ENCODE results near the gene LMX1A.

LMX1A gene

DNA sequence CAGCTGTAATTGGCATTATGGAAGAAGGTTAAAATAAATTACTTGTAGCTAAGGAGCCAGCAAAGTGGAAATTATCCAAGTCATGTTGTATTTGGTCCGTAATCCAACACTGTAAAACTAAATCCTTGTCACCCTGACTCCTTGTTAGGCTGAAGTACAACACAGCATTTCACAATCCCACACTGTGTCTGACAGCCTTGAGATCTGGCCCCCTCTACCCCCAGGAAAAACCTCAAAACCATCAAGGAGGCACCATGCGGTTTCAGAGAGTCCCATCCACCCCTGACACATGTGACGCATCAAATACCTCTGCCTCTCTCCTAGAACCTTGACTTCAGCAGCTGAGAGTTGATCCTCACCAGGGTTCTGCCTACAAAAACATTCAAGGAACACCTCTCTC is 41.0 kb downstream of the LMX1A start:
- H3K27ac Mint-ChIP-seq: peak overlapping the region; percentile 26
- H3K27me3 Mint-ChIP-seq (ENCODE audit: low read depth, poor library complexity): no peaks in the 10 kb centered on the region
- peaks cover 9% of the 10 kb centered on the region for H3K9me3 Mint-ChIP-seq
- TF ChIP-seq, protein P1, sequence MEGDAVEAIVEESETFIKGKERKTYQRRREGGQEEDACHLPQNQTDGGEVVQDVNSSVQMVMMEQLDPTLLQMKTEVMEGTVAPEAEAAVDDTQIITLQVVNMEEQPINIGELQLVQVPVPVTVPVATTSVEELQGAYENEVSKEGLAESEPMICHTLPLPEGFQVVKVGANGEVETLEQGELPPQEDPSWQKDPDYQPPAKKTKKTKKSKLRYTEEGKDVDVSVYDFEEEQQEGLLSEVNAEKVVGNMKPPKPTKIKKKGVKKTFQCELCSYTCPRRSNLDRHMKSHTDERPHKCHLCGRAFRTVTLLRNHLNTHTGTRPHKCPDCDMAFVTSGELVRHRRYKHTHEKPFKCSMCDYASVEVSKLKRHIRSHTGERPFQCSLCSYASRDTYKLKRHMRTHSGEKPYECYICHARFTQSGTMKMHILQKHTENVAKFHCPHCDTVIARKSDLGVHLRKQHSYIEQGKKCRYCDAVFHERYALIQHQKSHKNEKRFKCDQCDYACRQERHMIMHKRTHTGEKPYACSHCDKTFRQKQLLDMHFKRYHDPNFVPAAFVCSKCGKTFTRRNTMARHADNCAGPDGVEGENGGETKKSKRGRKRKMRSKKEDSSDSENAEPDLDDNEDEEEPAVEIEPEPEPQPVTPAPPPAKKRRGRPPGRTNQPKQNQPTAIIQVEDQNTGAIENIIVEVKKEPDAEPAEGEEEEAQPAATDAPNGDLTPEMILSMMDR (IDR thresholded peaks at IDR 0.05): no peak
- DNase-seq: no peak
- H3K4me3 Mint-ChIP-seq: no peak overlapping the region
- peaks cover 34% of the 10 kb centered on the region for H3K4me1 Mint-ChIP-seq
- no peaks in the 10 kb centered on the region for H3K36me3 Mint-ChIP-seq (ENCODE audit: low read depth)

DNA sequence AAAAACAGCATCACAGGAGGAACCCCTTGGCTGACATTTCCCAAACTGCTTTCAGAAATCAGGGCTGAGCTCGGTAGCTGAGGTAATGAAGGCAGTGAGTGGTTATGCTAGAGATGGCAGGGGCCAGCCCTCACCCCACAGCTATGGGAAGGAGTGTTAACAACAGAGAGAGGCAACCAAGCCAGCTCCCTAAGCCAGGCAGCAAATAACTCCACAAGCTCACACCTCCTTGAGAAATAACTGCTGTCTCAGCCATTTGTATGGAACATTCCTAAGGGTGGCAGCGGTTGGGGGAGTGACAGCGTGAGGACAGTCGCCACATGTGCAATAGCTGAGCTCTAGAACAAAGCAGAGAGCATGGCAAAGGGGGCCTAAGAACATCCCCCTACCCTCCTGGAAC is 42.6 kb downstream of the LMX1A start:
- peaks cover 8% of the 10 kb centered on the region for H3K27me3 Mint-ChIP-seq (ENCODE audit: low read depth, poor library complexity)
- H3K4me1 Mint-ChIP-seq: peaks cover 32% of the 10 kb centered on the region
- no peak for DNase-seq
- H3K36me3 Mint-ChIP-seq (ENCODE audit: low read depth): no peaks in the 10 kb centered on the region
- peaks cover 9% of the 10 kb centered on the region for H3K9me3 Mint-ChIP-seq
- TF ChIP-seq, protein P1 (IDR thresholded peaks at IDR 0.05): no peak
- no peak overlapping the region for H3K27ac Mint-ChIP-seq
- no peak overlapping the region for H3K4me3 Mint-ChIP-seq

DNA sequence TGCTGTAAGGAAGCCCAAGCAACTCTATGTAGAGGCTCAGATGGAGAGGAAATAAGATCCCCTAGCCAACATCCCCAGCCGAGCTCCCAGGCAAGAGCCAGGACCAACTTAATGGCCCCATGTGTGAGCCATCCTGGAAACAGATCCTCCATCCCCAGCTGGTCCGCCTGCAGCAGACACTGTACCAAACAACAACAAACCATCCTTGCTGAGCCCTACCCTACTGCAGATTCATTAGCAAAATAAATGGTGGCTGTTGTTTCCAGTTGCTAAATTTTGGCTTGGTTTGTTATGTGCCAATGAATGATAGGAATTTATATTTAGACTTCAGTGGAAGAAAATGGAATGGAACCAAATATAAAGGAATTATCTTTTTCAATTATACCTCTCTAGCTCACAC is 43.9 kb downstream of the LMX1A start:
- Mint-ChIP-seq H3K9me3 (peaks cover 9% of the 10 kb centered on the region), H3K27me3 (ENCODE audit: low read depth, poor library complexity) (peaks cover 9% of the 10 kb centered on the region), H3K4me3 (no peak overlapping the region), H3K4me1 (peaks cover 19% of the 10 kb centered on the region), H3K27ac (no peak overlapping the region), H3K36me3 (ENCODE audit: low read depth) (no peaks in the 10 kb centered on the region)
- TF ChIP-seq, protein P1 (IDR thresholded peaks at IDR 0.05): no peak
- no peak for DNase-seq

DNA sequence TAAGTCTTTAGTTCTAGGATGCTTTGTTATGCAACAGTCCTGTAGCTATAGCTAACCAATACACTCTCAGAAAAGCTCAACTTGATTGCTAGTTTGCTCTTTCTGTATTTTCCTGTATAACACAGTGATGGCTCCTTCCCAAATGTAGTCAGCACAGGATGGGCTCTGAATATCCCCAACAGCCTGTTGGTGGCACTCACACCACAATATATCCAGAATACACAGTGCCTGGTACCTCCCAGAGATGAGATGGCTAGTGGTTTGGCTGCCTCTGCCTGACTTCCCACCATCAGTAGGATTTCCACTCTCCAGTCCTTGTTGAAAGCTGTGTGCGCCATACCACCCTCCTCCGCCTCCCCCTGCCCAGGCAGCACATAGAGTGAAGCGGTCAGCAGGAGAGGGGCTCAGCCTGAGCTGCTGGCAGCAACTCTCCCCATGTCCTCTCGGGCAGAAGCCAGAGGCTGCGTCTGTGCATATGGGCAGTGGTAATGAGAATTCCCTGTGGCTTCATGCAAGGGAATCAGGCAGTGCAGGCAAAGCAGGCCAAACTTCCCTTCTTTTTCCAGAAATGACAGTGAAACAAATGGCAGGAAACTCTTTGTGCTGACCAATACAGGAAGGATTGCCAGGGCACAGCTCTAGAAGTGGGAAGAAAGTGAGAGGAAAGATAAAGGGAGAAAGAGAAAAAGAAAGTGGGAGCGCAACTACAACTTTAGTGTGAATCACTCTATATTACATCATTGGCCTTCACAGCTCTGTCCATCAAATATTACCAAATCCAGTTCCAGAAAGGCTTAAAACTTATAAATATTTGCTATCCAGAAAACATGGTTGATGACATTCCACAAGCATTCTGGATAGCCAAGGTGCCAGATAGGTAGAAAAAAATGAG is 49.7 kb downstream of the LMX1A start:
- no peak for DNase-seq
- Mint-ChIP-seq H3K36me3 (ENCODE audit: low read depth) (no peaks in the 10 kb centered on the region), H3K9me3 (no peaks in the 10 kb centered on the region), H3K27ac (no peak overlapping the region), H3K4me1 (peaks cover 22% of the 10 kb centered on the region), H3K27me3 (ENCODE audit: low read depth, poor library complexity) (peaks cover 21% of the 10 kb centered on the region), H3K4me3 (no peak overlapping the region)
- TF ChIP-seq, protein P1 (IDR thresholded peaks at IDR 0.05): no peak

DNA sequence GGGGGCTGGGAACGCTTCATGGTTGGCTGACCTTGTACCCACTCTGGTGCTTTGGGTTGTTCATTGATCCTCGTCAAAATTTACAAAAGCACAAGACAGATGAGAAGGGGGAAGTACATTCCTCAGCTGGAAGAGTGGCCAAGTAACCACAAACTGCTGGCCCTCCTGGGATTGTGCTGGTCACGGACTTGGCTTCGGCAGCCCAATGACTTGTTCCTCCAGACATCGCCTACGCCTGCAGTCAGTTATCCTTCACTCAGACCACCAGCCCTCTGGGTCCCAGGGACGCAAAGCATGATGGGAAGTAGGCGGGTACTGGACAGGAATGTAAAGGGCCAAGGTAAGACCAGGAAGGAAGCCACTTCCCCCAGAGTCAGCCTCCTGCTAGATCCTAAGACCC is 53.1 kb downstream of the LMX1A start:
- TF ChIP-seq, protein P1 (IDR thresholded peaks at IDR 0.05): no peak
- Mint-ChIP-seq H3K4me1 (peaks cover 23% of the 10 kb centered on the region), H3K4me3 (no peak overlapping the region), H3K9me3 (no peaks in the 10 kb centered on the region), H3K36me3 (ENCODE audit: low read depth) (no peaks in the 10 kb centered on the region), H3K27me3 (ENCODE audit: low read depth, poor library complexity) (peaks cover 22% of the 10 kb centered on the region), H3K27ac (no peak overlapping the region)
- no peak for DNase-seq

DNA sequence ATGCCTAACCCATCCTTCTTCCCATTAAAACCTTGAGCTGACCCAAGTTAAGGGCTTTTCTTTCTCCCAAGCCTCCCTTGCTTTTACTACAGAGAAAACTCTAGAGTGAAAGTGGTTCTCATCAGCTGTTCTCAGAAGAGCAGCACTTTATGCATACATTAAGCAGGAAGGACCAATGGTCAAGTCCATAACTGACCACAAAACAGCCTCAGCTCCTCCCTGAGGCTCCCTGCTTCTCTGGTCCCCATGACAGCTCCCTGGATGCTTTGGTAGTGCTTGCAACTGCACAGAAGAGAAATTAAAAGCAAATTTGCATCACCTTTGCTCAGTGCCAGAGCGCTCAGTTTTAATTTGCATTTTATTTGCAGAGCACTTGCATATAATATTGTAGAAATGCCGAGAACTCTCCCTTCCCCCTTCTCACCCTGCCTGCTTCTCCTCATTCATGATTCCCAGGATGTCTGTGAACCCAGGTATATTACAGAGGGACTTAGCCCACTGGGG is 56.1 kb downstream of the LMX1A start:
- TF ChIP-seq, protein P1 (IDR thresholded peaks at IDR 0.05): no peak
- H3K27ac Mint-ChIP-seq: no peak overlapping the region
- no peak overlapping the region for H3K4me3 Mint-ChIP-seq
- no peaks in the 10 kb centered on the region for H3K36me3 Mint-ChIP-seq (ENCODE audit: low read depth)
- DNase-seq: no peak
- H3K27me3 Mint-ChIP-seq (ENCODE audit: low read depth, poor library complexity): peaks cover 20% of the 10 kb centered on the region
- no peaks in the 10 kb centered on the region for H3K9me3 Mint-ChIP-seq
- H3K4me1 Mint-ChIP-seq: peaks cover 40% of the 10 kb centered on the region

Measured in nephron progenitor cell (in vitro differentiated cells).